Measurements from ENCODE around the gene ALKBH1.
"Not testable (repeated sequence)": the region's sequence is repeated elsewhere in the genome, so short reads cannot be mapped to it uniquely, and the experiment has no call there.

The ALKBH1 gene, protein sequence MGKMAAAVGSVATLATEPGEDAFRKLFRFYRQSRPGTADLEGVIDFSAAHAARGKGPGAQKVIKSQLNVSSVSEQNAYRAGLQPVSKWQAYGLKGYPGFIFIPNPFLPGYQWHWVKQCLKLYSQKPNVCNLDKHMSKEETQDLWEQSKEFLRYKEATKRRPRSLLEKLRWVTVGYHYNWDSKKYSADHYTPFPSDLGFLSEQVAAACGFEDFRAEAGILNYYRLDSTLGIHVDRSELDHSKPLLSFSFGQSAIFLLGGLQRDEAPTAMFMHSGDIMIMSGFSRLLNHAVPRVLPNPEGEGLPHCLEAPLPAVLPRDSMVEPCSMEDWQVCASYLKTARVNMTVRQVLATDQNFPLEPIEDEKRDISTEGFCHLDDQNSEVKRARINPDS

DNA sequence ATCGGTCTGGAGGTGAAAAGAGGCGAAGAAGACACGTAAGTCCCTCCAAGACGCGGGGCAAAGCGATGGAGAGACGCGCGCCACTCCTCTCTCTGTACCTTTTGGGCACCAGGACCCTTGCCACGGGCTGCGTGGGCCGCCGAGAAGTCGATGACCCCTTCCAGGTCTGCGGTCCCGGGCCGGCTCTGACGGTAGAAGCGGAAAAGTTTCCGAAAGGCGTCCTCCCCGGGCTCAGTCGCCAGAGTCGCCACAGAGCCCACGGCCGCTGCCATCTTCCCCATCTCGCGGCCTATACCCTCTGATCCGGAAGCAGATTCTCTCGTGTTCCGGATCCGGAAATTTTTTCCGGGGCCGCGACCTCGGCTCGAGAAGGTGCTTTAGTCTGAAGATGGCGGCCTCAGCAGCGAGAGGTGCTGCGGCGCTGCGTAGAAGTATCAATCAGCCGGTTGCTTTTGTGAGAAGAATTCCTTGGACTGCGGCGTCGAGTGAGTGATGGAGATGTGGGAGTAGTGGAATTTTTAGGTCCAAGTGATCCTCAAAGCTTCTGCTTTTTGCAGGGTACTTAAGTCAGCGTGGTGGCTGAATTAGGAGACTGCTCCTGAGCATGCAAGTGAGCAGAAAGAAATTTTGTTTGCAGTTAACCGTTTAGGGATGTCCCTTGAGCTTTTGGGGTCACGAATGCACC, at the start of gene ALKBH1, which contains the start of gene SLIRP:
TSS of gene ALKBH1 (minus strand) at position 300 of the 685 bp plus-strand sequence. CDS start at position 281, 19 bp downstream.
TSS of gene SLIRP (plus strand) at position 380 of the 685 bp plus-strand sequence. CDS start at position 389, 9 bp downstream.
- peak within 1 kb of the TSS; percentile 75 for H3K27ac ChIP-seq
- peaks cover 54% of the 10 kb centered on the region for H3K36me3 ChIP-seq
- TF ChIP-seq, protein P1, sequence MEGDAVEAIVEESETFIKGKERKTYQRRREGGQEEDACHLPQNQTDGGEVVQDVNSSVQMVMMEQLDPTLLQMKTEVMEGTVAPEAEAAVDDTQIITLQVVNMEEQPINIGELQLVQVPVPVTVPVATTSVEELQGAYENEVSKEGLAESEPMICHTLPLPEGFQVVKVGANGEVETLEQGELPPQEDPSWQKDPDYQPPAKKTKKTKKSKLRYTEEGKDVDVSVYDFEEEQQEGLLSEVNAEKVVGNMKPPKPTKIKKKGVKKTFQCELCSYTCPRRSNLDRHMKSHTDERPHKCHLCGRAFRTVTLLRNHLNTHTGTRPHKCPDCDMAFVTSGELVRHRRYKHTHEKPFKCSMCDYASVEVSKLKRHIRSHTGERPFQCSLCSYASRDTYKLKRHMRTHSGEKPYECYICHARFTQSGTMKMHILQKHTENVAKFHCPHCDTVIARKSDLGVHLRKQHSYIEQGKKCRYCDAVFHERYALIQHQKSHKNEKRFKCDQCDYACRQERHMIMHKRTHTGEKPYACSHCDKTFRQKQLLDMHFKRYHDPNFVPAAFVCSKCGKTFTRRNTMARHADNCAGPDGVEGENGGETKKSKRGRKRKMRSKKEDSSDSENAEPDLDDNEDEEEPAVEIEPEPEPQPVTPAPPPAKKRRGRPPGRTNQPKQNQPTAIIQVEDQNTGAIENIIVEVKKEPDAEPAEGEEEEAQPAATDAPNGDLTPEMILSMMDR (IDR thresholded peaks at IDR 0.05; ENCODE audit: low read depth, low read length) = no peak

DNA sequence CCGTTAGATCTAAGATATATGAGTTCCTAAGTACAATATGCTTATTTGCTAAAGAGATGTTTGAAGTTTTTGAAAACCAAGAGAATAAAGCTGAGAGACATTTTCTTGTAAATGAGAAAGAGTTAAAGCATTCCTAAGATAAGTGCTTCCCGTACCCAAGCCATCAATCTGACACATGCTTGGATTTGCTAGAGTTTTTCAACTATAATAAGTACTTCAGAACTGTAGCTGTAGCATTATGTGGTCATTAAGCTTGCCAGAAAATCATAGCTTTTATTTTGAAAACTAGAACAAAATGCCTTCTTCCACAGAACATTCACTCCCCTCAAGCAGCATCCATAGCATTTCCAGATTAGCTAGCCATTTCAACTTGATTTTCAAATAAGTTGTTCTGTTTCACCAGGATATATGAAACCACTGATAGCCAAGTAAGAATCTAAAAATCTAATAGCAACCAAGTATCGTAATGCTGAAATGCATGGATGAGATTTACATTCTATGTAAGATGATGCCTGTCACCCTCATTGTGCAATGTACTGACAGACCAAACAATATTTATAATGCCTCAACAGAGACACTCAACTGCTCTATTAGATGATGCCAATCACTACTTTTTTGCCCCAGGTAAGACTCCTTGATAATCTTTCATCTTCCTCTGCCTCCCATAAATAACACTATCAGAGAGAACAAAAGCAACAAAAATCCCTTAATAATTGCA, 45.1 kb upstream of the ALKBH1 start:
- Histone ChIP-seq H3K9me3 (ENCODE audit: severe bottlenecking) (no peaks in the 10 kb centered on the region), H3K27ac (no peak overlapping the region), H3K4me3 (ENCODE audit: low read depth, low read length) (no peak overlapping the region), H3K36me3 (peaks cover 80% of the 10 kb centered on the region), H3K27me3 (ENCODE audit: insufficient read depth, low read depth, severe bottlenecking) (no peaks in the 10 kb centered on the region)
- TF ChIP-seq, protein P1 (IDR thresholded peaks at IDR 0.05; ENCODE audit: low read depth, low read length) = no peak
- DNase-seq = no peak

More for the DNA sequence above, at the start of gene ALKBH1, which contains the start of gene SLIRP:
- Histone ChIP-seq H3K9me3 (ENCODE audit: severe bottlenecking) (no peaks in the 10 kb centered on the region), H3K4me3 (ENCODE audit: low read depth, low read length) (peak within 1 kb of the TSS; percentile 93), H3K27me3 (ENCODE audit: insufficient read depth, low read depth, severe bottlenecking) (no peaks in the 10 kb centered on the region)
- peak; percentile 82 for DNase-seq

DNA sequence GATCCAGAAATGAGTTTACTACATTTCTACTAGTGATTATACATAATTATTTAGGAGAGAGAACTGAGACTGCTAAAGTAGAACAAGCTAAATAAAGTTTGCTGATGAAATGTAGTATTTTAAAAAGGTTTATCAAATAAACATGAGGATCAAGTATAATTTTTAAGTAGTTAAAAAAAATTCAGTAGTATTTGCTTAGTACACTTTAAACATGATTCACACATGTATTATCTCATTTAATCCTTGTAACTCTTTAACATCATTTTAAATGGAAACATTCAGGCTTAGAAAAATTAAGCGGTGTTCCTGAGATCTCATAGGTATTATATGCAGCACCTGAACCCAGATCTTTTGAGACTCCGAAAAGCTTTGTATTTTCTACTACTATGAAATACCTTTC, 44.4 kb upstream of the ALKBH1 start:
- H3K9me3 ChIP-seq (ENCODE audit: severe bottlenecking) = no peaks in the 10 kb centered on the region
- H3K36me3 ChIP-seq = peaks cover 83% of the 10 kb centered on the region
- DNase-seq = no peak
- TF ChIP-seq, protein P1 (IDR thresholded peaks at IDR 0.05; ENCODE audit: low read depth, low read length) = no peak
- H3K4me3 ChIP-seq (ENCODE audit: low read depth, low read length) = no peak overlapping the region
- no peaks in the 10 kb centered on the region for H3K27me3 ChIP-seq (ENCODE audit: insufficient read depth, low read depth, severe bottlenecking)
- no peak overlapping the region for H3K27ac ChIP-seq

DNA sequence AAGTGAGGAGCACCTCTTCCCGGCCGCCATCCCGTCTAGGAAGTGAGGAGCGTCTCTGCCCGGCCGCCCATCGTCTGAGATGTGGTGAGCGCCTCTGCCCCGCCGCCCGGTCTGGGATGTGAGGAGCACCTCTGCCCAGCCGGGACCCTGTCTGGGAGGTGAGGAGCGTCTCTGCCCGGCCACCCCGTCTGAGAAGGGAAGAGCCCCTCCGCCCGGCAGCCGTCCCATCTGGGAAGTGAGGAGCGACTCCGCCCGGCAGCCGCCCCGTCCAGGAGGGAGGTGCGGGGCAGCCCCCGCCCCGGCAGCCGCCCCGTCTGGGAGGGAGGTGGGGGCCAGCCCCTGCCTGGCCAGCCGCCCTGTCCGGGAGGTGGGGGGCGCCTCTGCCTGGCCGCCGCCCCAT, 39.6 kb upstream of the ALKBH1 start:
- H3K4me3 ChIP-seq (ENCODE audit: low read depth, low read length); H3K27ac ChIP-seq; H3K27me3 ChIP-seq (ENCODE audit: insufficient read depth, low read depth, severe bottlenecking); DNase-seq; H3K9me3 ChIP-seq (ENCODE audit: severe bottlenecking): not testable (repeated sequence)
- peaks cover 76% of the 10 kb centered on the region for H3K36me3 ChIP-seq

DNA sequence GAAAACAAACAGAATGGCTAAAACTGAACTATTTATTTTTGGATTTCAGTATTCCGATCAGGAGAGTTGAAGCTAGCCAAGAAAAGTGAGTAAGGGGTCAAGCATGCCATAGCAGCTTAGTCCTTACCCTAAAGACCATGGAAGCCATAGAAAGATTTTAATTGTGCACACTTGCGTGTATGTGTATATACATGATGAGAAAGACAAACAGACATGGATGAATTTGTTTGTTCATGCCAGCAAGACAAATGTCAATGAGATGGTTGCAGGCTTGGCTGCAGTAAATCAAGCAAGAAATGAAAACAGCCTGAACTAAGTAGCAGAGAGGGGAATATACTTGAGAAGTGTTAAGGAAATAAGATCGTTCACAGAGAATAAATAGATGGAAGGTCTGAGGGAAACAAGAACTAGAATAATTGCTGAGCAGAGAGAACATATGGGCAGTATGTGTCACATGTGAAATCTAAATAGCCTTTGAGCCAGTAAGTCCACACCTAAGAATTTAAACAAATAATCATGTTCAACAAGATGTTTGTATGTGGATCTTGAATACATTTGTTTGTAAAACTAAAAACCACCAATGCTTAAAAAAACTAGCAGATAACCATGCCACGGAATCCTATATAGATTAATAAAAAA, 38.4 kb upstream of the ALKBH1 start:
- Histone ChIP-seq H3K36me3 (peaks cover 75% of the 10 kb centered on the region), H3K27me3 (ENCODE audit: insufficient read depth, low read depth, severe bottlenecking) (no peaks in the 10 kb centered on the region), H3K4me3 (ENCODE audit: low read depth, low read length) (no peak overlapping the region), H3K27ac (no peak overlapping the region), H3K9me3 (ENCODE audit: severe bottlenecking) (no peaks in the 10 kb centered on the region)
- TF ChIP-seq, protein P1 (IDR thresholded peaks at IDR 0.05; ENCODE audit: low read depth, low read length) = no peak
- no peak for DNase-seq
